HG03378 (cell line): ENCODE results near the gene PTPRQ.

Source experiments
- ATAC-seq: cut with Tn5 transposase; IDR thresholded peaks from one replicate; pipeline ENCODE4 v1.9.1; 2021; ENCODE audit warnings: mild to moderate bottlenecking, moderate library complexity; ENCODE audit not compliant: unreplicated experiment

Gene PTPRQ

DNA sequence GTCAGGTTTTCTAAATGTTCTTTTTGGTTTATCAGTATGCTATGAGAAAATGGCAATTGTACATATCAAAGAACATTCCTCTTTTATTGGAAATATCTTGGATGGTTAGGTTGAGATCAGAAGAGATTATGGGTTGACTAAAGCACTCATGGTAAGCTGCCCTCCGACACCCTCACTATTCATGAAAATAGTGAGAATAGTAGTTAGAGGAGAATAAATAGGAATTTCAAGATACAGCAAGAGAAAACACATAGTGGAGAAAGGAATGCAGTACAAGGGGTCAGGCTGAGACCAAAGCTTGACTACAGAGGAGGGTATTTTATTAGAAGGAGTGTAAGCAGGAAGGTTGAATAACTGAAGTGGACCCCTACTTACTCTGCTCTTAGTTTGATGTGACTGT, 112.5 kb downstream of the PTPRQ start:
- ATAC-seq: no peak

DNA sequence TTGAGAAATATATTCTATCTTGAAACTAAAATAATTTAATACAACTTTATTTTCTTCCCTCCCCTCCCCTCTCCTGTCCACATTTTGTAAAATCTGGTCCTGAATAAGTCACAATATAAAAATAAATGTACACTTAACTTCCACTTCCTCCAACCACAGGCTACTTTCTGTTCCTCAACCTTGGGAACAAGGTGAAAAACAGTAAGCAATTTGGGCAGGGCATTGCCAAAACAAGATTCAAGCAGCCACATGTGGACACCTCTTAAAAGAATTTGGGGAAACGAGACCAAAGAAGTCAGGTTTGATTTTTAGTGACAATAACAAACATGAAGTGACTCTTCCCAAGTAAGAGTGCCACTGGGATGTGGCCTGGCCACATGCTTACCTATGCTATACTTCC, 115.7 kb downstream of the PTPRQ start:
- no peak for ATAC-seq

DNA sequence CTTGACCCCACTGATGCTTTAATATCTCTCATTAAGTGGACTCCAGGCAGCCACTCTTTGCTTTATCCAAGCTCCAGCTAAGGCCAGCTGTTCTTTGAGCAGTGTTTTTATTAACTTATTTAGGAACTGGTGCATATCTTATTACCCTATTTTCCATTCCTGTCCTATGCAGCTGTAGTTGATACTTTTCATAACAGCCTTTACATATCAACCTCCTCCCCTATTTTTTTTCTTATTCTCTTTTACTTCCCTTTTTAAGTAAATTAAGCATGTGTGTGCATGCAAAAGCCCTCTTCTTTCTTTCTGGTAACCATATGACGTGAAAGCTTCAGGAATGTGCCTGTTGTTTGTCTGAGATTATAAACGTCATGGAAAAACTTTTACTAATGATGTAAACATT, 121.2 kb downstream of the PTPRQ start:
- ATAC-seq: no peak

DNA sequence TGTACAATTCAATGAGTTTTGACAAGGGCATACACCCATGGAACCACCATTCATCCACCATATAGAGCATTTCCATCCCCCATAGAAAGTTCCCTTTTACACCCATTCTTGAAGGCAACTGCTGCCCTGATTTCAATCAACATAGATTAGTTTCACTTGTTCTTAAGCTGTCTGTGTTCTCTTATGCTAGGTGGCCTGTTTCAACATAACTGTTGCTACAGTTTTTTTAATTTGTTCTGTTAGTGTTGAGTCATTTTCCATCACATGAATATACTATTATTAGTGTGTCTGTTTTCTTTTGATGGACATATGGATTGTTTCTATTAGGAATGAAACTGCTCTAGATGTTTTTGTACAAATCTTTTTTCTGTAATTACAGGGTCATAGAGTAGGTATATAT, 123.4 kb downstream of the PTPRQ start:
- no peak for ATAC-seq

DNA sequence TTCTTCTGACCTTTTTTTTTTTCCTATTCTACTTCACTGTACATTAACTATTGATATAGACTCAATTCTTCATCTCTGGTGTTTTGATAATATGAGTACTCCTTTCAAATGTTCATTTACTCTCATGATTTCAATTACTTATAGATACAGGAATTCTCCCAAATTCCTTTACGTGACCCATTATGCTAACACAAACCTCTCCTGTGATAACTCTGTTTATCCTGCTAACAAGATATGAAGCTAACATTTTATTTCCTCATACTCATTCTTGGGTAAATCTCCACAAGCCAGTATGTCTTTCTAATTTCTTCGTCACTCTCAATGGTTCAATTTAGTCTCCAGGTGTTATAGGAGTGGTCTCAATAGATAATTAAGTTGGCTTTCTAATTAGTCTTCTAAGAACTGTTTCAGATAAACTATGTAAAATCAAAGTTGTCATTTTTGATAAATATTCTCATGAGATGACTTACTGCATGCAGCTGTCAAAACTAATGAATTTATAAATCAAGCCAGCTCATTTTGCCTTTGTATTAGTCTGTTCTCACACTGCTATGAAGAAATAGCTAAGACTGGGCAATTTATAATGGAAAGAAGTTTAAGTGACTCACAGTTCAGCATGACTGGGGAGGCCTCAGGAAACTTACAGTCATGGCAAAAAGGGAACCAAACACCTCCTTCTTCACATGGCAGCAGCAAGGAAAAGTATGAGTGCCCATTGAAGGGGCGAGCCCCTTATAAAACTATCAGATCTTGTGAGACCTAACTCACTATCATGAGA, 132.8 kb downstream of the PTPRQ start:
- ATAC-seq: no peak

DNA sequence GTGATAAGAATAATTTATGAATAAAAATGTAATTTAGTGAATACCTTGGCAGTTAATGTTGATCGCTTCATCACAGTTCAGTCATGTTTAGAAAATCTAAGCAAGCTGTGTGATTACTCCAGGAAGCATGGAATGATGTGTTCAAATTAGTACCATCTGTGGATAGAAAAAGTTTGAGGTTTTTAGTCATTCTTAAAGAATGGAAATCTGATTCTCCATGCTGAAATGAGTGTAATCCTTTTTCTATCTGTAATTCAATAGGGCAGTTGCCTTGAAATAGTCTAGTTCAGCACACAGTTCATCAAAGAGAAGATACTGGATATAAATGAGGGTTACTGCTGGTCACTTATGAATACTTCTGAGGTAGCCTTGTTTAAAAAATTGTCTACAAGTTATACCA, 136.2 kb downstream of the PTPRQ start:
- ATAC-seq: no peak

DNA sequence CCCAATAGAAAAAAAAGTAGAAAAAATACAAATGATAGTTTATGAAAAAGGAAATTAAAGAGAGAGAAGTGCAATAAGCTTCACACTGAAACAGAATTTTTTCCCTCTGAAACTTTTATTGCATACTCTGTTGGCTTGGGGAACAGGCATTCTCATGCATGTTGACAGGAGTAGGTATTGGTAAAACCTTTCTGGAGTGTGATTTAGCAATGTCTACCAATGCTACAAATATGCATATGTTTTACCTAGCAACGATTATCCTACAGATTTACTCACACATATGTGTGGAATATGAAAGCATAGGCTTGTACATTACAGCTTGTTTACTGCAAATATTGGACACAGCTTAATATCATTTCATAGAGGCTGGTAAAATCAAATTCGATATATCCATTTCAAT, 137.7 kb downstream of the PTPRQ start:
- ATAC-seq: no peak

DNA sequence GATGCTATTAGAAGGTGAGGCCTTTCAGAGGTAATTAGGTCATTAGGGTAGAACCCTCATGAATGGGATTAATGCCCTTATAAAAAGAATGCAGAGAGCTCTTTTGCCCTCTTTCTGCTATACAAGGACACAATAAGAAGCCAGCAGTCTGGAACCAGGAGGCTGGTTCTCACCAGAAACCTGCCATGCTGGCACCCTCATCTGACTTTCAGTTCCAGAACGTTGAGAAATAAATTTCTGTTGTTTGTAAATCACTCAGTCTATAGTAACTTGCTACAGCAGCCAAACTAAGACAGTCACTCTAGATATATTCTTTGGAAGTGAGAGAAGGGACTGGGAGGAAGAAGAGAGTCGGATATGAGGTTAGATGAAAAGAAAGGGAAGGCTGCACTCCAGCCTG, 138.4 kb downstream of the PTPRQ start:
- ATAC-seq: no peak

DNA sequence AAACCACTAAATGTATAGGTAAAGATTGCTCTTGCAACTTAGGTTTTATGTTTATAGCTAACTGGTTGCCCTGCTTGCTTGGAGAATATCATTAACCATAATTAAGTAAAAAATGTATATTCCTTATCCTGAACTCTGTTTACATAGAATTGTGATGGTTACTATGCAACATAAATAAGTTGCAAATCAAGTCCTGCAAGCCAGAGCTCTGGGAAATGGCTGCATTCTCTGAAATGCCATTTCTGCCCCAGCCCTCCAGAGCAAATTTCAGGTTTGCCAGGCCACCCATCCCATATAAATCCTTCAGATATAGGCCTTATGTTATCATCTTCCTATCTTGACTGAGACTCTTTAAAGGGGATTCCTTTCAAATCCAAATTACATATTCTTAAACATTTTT, 145.0 kb downstream of the PTPRQ start:
- no peak for ATAC-seq

DNA sequence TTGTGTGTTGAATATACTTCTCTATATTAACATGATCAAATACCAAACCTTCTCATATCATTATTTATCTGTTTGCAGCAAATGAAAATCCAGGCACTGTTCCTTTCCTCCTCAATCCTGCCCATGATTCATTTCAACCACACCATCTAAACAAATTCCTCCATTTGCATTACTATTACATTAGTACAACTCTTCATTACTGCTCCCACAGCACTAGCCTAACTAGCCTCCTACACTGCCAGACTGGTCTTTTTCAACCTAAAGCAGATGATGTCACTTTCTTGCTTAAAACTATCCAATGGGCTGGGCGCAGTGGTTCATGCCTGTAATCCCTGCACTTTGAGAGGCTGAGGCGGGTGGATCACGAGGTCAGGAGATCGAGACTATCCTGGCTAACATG, 146.1 kb downstream of the PTPRQ start:
- ATAC-seq: no peak

DNA sequence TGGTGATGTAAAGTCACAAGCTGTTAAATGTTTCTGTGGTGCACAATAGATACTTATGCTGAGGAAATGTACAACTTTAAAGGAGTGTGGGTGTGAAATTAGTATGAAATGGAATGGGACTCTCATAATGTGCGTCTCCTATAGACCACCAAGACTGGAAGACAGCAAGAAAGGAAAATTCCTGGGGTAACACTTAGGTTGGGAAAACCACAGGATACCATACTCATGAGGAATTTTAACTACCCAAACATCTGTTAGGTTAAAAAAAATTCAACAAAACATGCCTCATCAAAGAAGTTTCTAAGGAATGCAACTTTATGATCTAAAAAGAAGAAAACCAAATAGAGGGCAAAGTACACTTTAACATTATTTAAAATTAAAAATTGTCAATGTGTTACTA, 149.7 kb downstream of the PTPRQ start:
- ATAC-seq: no peak

DNA sequence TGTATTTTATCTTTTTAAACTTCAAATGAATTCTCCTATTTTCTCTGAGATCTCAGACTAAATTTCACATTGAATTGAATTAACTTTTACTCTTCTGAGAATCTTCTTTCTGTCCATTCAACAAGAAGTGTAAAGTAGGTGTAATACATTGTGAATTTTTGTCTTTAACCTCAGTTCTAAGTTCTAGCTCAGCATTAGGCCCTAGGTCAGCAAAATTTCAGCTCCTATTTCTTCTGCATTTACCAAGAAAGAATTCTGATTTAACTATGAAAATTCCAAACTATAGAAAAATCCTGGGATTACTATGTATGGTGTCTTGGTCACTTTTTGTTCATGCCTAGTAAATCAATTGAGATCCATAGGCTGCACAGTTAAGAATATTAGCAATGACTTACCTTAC, 152.5 kb downstream of the PTPRQ start:
- no peak for ATAC-seq

DNA sequence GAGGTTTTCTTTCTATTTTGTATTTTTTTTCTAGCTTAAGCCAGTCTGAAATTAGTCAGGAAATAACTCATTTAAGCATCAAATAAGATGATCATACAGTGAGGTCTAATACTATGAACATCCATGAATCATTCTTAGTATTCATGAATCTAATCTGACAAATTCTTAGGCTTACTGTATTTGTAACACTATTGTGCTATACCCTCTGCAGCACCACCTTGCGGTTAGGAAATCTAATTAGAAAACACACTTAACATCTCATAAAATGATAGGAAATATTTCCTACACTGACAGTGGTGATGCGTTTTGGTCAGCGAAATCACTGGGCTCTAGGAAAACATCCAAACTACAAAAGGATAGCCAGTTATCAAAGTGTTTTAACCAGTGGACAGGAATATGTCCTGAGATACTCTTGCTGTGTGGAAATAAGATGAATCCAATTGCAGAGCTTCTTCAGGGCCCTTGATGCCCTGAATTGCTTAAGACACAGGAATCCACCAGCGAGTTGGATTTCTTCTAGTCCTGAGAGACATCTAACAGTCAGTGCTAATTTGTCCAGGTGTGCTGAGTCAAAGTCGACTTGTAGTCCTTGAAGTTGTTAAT, 154.1 kb downstream of the PTPRQ start:
- ATAC-seq: no peak

DNA sequence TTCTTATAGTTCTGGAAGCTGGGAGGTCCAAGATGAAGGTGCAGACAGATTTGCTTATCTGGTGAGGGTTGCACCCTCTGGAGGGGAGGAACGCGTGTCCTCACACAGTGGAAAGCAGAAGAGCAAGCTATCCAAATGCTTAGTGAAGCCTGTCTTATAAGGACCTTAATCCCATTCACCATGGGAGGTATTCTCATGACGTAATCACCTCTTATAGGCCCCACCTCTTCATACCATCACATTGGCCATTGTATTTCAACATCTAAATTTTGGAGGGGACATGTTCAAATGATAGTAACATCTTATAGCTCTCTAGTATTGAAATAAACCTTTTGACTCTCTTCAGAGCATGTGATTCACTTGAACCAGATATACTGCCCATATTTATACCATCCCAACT, 158.4 kb downstream of the PTPRQ start:
- ATAC-seq: no peak

DNA sequence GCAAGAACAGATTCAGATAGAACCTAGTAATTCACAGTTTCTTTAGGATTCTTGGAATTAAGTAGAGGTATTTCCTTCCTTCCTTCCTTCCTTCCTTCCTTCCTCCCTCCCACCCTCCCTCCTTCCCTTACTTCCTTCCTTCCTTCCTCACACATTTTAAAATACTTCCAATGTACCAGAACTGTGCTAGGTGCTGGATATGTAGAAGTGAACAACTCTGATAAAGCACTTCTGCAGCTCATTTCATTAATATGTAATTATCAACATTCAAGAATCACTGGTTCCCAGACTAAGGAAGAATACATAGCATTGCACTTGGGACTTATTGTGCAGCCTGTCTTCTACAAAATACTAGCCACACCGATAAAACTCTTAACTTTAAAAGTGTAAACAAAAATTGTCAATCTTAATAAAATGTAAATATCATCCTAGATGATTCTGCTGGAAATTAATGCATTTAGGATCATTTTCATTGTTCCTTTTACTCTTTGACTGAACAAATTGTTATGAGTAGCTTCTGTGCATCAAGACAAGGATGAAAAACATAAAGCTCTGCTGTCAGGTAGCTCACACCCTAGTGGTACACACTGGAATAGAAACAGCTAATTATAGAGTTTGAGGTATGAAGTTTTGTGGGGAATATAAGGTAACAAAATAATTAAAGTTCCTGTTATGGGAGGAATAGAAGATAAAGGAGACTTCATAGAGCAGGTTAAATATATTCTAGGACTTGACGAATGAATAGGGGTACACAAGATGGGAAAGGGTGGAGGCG, 163.5 kb downstream of the PTPRQ start:
- no peak for ATAC-seq

DNA sequence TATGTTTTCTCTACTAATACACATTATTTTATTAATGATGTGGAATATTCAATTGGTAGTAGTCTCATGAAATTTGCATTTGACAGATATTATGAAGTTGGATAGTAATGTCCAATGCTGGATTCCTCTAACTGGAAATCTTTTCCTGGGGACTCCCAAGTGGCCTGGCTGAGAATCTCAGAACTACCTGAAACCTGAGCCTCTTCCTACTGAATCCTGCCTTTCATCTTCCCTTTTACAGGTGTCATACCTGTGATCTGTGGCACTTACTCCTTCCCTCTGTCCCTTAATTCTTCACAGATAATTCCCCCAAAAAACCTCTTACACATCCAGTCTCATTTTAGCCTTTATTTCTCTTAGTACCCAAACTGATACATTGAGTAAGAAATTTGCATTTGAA, 173.7 kb downstream of the PTPRQ start:
- no peak for ATAC-seq

DNA sequence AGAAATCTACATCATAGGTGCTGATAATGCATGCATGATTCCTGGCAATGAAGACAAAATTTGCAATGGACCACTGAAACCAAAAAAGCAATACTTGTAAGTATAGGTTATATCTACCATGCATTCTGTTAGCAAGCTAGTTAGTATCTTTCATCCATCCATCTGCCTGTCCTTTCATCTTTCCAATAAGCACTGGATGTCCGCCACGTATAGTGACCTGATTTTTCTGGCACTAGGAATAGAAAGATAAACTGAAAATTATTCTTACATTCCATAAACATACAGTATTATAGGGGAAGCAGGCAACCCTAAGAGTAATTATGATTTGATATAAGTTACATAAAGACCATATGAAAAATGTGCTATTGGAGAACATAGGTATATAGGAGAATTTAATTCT, 176.2 kb downstream of the PTPRQ start:
- ATAC-seq: no peak

DNA sequence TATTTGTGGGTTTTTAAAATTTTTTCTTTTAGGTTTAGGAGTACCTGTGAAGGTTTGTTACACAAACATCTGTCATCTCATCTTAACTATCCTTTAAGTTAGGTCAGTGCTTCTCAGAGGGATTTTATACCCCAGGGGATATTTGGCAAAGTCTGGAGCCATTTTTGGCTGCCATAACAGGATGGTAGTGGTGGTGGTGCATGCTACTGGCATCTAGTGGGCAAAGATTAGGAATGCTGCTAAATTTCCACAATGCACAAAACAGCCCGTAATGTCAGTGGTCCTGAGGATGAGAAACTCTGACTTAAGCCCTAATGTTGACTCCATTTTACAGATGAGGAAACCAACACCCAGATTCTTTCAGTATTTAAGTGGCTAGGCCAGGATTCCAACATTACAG, 178.2 kb downstream of the PTPRQ start:
- no peak for ATAC-seq

DNA sequence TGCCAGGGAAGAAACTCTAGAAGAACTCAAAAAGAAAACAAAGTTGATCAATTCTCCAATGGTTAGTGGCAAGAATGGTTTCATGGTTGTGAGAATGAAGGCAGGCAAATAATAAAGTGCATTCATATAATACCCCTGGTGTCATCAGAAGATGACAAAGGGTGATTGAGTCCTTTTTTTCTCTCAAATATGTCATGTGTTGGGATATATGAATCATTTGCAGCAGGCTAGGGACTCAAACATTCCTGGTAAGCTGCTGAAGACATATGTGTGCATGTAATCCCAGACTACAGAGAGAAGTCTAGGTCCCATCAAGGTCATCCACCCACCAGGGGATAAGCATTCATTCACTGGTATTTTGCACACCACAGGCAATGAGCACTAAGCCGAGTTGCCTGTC, 181.0 kb downstream of the PTPRQ start:
- ATAC-seq: no peak

DNA sequence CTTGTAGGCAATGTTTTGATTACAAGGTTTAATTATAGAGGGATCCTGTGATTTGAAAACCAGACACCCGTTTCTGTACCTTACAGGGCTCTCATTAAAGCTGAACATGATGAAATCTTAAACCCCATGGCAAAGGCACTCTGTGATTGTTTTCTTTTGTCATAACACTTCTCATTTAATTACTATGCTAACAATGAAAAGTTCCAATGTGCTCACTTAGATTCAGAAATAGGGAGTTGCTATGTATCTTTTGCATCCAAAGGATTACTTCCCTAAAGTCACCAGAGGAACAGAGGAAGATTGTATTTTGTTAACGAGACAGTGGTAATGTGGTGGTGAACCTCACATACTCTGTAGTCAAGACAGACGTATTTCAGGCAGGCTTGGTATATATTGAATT, 181.9 kb downstream of the PTPRQ start:
- ATAC-seq: no peak

DNA sequence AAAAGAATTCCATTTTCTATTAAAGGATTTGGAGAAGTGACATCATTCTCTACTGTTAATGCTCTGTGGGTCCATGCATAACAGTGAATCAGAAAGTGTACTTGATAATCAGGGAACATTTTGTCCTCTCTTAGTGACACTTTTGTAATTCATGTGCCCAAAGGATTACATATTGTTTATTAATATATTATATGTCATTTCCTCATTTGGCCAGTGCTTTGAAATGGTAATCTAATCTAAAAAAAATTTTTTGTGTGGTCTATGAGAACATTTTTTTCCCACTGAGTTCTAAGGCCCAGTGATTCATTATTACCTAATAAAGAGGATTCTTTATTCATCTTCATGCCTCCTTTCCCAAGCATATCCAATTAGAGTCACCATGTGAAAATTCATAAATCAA, 183.7 kb downstream of the PTPRQ start:
- ATAC-seq: no peak

DNA sequence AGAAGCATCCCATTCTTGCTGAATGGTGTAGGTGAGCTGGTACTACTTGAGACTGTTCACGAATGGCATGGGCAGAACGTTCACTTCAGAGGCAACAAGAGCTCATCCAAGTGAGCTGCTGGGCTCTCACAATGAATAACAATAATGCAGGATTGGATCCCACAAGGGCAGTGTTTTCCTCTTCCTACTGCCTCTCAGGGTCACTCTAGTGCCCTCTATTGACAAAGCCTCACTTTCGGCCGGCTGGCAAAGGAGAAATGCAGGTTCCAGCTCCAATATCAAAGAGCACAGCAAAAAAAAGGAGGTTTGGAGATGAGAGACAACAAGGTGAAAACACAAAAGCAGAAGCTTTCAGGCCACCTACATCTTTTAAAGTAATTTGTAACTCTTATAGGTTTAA, 188.8 kb downstream of the PTPRQ start:
- no peak for ATAC-seq
